Choroid plexus epithelial cell (primary cell): Measurements from ENCODE around the gene SPRING1.

Source experiments
- DNase-seq: peaks from one replicate; pipeline ENCODE4 v3.0.0-alpha.2; 2010; ENCODE audit warnings: low read depth
- H3K4me3 ChIP-seq: 2 replicates; pipeline ENCODE4 v1.5.1; 2011; ENCODE audit warnings: low read depth, mild to moderate bottlenecking, control low read depth, low read length, moderate library complexity
- CTCF ChIP-seq: conservative IDR thresholded peaks from 2 replicates; pipeline ENCODE4 v1.5.1; 2011; ENCODE audit warnings: low read depth, mild to moderate bottlenecking, control low read depth, inconsistent platforms, low read length, moderate library complexity

SPRING1 gene

GRCh38 chr12:116708826-116709756, 28.8 kb downstream of the SPRING1 start:
- peak; percentile 47 for TF ChIP-seq CTCF
- peak; percentile 48 for DNase-seq
- H3K4me3 ChIP-seq = no peak overlapping the region

GRCh38 chr12:116707751-116708150, 30.1 kb downstream of the SPRING1 start:
- DNase-seq = no peak
- no peak overlapping the region for H3K4me3 ChIP-seq
- no peak for TF ChIP-seq CTCF

GRCh38 chr12:116703214-116703795, 34.6 kb downstream of the SPRING1 start:
- H3K4me3 ChIP-seq = no peak overlapping the region
- DNase-seq = peak; percentile 76
- peak; percentile 98 for TF ChIP-seq CTCF

- TF ChIP-seq CTCF = no peak
- H3K4me3 ChIP-seq = no peak overlapping the region
These were observed 36.4 kb downstream of the SPRING1 start for GRCh38 chr12:116701432-116701831.

GRCh38 chr12:116700066-116700465, 37.8 kb downstream of the SPRING1 start:
- DNase-seq = no peak
- TF ChIP-seq CTCF = no peak
- no peak overlapping the region for H3K4me3 ChIP-seq

More at GRCh38 chr12:116701432-116701831, 36.4 kb downstream of the SPRING1 start:
- DNase-seq = no peak

GRCh38 chr12:116698554-116699075, 39.3 kb downstream of the SPRING1 start:
- DNase-seq = no peak
- no peak for TF ChIP-seq CTCF
- H3K4me3 ChIP-seq = no peak overlapping the region
